H54 (cell line): Measurements from ENCODE around the gene GPR21.

Source experiments
- DNase-seq: peaks from one replicate; pipeline ENCODE4 v3.0.0; 2011; ENCODE audit warnings: low spot score, mixed read lengths; ENCODE audit not compliant: insufficient read length
- FAIRE-seq: peaks from 3 replicates; lab custom pipeline; 2011; peaks lifted over from hg19 to GRCh38; lab: Jason Lieb, UNC
- POLR2A ChIP-seq: IDR thresholded peaks from 2 replicates; pipeline ENCODE4 v1.6.1; 2011; ENCODE audit warnings: low read depth, mild to moderate bottlenecking, low read length

The GPR21 gene

DNA sequence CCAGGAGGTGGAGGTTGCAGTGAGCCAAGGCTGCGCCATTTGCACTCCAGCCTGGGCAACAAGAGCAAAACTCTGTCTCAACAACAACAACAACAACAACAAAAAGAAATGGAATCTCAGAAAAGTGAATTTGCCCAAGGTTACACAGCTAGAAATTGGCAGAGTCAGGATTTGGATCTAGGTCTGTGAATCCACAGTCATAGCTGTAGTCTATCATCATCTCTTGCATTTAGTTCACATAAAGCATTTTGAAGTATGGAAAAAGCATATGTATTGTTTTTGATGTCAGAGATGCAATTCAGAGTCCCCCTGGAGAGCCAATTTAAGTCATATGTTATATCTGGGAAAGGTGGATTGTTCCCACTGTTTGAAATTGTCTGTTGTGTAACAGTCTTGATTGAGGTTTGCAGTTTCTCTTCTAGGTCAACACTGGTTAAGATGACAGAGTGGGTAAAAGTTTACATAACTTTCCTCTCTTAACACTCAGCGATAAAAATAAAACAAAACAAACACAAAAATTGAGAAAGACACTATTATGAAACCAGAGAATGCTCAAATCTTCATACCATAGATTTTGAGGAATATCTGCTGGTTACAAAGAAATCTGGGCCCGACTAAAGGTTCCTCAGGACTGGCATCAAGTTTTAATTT is 21.5 kb upstream of the GPR21 start:
- DNase-seq = no peak

GRCh38 chr9:123016631-123017030 is 16.8 kb upstream of the GPR21 start:
- no peak for TF ChIP-seq POLR2A
- FAIRE-seq (peak; percentile 91), DNase-seq (no peak)

More for the DNA sequence above, 21.5 kb upstream of the GPR21 start:
- TF ChIP-seq POLR2A = no peak
- peak; percentile 65 for FAIRE-seq

- no peak for TF ChIP-seq POLR2A
- peak; percentile 77 for FAIRE-seq
- no peak for DNase-seq
Observed at GRCh38 chr9:123020796-123021195, 12.7 kb upstream of the GPR21 start.

DNA sequence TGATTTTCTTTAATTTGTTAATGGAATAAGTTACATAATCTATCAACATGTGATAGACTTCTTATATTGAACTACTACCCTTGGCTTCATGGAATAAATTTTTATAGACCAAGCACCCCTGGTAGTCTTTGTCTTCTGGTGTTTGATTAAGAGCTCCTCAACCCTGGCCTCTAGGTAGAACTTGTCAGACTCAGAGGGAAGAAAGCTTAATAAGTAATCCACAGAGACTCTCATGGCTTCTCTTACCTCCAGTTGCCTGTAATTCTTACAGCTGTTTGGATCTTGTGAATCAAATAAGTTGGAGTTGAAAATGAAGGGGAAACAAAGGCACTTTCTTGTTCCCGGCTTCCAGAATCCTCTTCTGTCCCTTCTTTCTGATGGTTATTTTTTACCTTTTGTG is 7.0 kb upstream of the GPR21 start:
- FAIRE-seq (no peak), DNase-seq (no peak)
- TF ChIP-seq POLR2A = no peak

DNA sequence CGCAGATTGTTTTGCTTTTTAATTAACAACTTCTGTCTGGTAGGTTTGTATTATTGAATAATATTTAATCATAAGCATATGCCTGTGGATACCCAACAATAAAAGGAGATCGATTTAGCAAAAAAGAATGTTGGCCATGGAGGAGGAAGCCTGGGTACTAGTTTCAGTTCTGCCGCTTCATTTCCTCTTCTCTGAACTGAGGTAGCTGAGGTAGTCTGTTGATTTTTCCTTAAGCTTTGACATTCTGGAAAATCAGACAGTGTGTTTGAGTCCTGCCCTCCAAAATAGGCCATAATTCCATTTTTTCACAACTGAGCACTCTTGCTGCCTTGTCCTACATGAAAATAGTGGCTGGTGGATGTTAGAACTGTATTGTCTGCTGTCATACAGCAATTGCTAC is 6.0 kb upstream of the GPR21 start:
- peak; percentile 48 for FAIRE-seq

DNA sequence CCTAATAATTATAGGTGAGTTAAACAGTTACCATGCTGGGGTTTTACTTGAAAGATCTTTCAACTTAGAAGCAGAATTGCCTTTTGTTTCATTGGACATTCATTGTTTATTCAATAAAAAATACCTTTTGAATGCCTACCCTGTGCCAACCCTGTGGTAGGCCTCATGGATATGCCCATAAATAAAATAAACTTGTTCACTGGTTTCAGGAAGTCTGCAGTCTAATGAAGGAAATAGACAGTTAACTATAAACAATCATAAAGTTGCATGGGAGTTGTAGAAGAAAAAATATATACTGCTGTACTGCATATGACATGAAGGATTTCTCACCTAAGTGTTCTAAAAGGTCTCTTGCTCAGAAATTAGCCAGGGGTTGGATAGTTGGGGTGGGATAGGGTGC is 5.3 kb upstream of the GPR21 start:
- DNase-seq (no peak), FAIRE-seq (no peak)
- TF ChIP-seq POLR2A = no peak

More for the DNA sequence above, 6.0 kb upstream of the GPR21 start:
- no peak for DNase-seq
- no peak for TF ChIP-seq POLR2A

DNA sequence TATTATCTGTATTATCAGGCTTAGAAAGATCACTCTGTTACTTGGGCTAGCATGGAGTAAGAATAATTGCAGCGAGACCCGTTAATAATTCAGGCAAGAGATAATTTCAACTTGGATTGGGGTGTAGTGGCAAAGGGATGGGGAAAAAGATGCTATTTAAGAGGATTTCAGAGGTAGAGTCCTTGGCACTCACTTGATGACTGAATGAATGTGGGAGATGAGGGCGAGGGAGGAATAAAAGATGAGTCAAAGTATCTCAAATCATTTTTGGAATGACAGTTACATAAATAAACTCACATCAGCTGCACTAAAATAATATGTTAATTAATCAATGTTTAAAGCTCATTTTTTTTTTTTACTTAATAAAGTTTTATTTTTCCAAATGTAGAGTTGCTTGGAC is 4.5 kb upstream of the GPR21 start:
- TF ChIP-seq POLR2A = no peak
- peak; percentile 50 for FAIRE-seq

GRCh38 chr9:123031963-123032362 is 1.5 kb upstream of the GPR21 start:
- TF ChIP-seq POLR2A = no peak
- peak; percentile 75 for FAIRE-seq
- DNase-seq = no peak

More for the DNA sequence above, 4.5 kb upstream of the GPR21 start:
- no peak for DNase-seq

DNA sequence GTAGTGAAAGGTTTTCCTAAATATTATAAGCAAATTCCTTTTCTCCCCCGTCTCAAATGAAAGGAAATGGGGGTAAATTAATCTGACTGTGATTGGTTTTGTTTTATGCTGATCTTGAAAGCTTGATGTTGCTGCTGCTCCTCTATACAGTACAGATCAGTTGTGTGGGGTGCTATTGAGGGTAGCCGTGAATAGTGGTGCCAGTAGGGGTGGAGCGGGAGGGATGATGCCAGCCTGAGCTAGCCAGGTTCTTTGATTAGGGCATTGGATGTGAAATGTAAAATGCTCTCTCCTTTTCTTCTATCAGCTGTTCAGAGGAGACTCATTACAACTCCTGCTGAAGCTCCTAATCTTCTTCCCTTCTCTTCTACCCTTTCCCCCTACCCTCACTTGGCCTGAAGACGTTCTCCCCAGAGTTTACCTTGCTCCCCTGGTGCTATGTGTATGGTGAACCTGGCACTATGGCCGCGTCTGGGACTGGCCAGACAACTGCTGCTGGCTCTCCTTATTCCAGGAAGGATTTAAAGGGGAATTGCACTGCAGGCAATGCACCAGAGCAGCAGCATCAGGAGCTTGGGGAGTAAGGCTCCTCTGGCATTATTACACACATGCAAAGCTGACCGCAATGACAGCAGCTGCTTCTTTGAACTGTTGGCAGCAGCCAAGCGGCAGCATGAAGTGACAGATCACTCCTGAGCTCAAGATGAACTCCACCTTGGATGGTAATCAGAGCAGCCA is 566 bp downstream of the GPR21 start:
- FAIRE-seq = no peak
- no peak for DNase-seq
- no peak for TF ChIP-seq POLR2A

DNA sequence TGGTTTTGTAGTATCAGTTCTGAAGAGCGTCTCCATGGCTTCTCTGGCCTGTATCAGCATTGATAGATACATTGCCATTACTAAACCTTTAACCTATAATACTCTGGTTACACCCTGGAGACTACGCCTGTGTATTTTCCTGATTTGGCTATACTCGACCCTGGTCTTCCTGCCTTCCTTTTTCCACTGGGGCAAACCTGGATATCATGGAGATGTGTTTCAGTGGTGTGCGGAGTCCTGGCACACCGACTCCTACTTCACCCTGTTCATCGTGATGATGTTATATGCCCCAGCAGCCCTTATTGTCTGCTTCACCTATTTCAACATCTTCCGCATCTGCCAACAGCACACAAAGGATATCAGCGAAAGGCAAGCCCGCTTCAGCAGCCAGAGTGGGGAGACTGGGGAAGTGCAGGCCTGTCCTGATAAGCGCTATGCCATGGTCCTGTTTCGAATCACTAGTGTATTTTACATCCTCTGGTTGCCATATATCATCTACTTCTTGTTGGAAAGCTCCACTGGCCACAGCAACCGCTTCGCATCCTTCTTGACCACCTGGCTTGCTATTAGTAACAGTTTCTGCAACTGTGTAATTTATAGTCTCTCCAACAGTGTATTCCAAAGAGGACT is 1.5 kb downstream of the GPR21 start:
- no peak for DNase-seq
- TF ChIP-seq POLR2A = no peak
- peak; percentile 82 for FAIRE-seq

- FAIRE-seq = no peak
- DNase-seq = no peak
- no peak for TF ChIP-seq POLR2A
Observed at GRCh38 chr9:123035791-123036190, 2.3 kb downstream of the GPR21 start.

DNA sequence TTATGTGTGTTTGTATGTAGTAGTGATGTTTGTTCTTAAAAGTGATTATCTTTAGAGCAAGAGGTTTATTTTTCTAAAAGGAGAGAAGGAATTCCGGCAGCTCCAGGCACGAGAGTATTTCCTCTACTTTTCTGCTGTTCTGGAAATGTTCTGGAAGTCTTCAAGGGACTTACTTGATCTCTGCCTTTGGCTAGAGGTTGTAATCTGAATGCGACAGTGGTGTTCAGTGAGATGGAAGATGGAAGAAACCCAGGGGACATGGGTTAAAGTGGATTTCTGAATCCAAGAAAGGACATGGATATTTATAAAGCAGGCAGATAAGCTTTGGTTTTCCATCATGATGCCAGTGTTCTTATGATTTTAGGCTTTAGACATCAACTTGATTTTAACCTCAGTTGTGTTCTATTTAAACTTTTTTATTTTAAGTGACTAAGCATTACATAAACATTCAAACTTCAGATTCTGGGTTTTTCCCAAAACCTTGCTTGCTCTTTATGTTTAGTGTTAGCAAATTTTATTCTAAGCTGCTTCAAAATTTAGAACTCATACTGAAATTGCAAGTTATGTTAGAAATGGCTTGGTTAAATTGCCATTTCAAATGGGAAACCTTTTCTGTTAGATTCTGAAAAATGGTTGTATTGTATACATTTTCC is 3.6 kb downstream of the GPR21 start:
- no peak for DNase-seq
- FAIRE-seq = peak; percentile 92
- no peak for TF ChIP-seq POLR2A

GRCh38 chr9:123039617-123040219 is 6.3 kb downstream of the GPR21 start:
- FAIRE-seq (peak; percentile 41), DNase-seq (no peak)
- no peak for TF ChIP-seq POLR2A
